HS-27A (cell line): ENCODE data around the gene RPLP2.

Experiments
- DNase-seq: peaks from one replicate; pipeline ENCODE4 v3.0.0-alpha.2; 2012; ENCODE audit warnings: low read depth, missing footprints

The RPLP2 gene

DNA sequence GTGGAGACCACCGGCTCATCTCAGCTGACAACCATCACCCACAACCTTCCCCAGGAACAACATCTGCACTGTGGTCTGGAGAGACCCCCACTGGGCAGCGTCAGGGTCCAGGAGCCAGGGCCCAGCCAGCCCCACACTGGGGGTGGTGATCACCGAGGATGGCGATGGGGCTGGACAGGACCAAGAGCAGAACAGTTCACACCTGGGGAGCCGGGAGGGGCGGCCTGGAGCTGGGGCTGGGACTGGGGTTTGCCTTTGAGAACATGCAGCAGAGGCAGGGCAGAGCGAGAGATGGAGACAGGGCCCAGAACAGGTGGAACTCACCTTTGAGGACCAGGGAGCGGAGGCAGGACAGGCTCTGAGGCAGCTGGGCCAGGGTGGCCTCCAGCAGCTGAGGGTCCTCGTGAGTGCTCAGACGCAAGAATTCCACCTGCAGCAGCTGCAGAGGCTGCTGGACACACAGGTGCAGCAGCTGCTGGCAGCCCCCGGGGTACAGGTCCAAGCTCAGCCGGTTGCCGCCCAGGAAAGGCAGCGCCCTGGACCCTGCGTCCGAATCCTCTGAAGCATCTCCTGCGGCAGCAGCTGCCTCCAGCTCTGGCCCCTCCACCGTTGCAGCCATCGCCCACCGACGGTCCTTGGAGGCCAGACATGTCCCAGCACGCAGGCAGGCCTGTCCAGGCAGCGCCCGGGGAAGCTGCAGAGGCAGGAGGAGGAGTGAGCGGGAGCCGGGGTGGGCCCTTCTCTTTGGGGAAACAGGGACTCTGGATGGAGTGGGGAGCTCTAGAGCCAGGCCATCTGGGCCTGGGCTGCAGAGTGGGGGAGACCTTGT is 5.8 kb upstream of the RPLP2 start:
- no peak for DNase-seq

DNA sequence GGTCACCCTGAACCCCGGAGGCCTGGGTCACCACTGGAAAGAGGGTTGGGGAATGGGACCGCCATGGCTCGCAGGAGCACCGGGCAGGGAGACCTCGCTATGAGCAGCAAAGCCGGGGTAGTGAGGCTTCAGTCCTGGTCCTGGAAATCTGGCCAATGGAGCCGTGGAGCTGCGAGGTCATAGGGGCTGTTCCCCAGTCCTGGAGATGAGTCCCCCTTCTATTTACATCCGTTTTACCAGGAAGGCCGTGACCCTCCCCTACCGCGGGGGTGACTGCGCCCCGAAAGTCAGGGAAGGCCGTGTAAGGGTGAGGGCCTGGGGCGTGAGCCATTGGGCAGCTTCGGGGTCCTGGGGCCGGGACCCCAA is 5.2 kb upstream of the RPLP2 start:
- no peak for DNase-seq

DNA sequence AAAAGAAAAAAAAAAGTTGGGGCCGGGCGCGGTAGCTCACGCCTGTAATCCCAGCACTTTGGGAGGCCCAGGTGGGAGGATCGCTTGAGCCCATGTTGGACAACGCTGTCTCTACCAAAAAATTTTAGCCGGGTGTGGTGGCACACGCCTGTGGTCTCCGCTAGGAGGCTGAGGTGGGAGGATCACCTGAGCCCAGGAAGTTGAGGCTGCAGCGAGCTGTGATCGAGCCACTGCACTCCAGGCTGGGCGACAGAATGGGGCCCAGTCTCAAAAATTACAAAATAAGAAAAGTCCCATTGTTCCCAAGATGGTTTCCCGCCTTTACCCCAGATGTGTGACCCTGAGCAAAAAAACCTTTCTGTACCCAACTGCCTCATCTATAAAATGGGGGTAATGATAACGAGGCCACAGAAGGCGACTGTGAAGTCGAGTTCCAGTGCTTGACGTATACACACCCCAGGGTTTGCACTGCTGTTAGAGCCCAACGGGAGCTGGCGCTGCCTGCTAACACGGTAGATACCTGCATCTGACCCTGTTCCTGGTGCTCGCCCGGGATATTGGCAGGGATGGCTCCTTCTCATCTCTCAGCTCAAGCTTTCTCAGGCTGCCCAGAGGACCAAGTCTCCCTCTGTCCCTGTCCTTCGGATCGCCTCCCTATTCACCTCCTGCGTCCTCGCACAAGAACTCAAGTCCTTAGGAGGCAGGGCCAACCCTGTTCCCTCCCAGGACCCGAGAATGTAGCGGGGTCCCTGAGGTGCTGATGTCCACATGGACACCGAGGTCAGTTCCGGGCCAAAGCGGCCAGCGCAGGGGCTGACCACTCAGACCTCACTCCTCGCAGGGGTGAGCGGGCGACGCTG is 1.1 kb upstream of the RPLP2 start:
- no peak for DNase-seq

DNA sequence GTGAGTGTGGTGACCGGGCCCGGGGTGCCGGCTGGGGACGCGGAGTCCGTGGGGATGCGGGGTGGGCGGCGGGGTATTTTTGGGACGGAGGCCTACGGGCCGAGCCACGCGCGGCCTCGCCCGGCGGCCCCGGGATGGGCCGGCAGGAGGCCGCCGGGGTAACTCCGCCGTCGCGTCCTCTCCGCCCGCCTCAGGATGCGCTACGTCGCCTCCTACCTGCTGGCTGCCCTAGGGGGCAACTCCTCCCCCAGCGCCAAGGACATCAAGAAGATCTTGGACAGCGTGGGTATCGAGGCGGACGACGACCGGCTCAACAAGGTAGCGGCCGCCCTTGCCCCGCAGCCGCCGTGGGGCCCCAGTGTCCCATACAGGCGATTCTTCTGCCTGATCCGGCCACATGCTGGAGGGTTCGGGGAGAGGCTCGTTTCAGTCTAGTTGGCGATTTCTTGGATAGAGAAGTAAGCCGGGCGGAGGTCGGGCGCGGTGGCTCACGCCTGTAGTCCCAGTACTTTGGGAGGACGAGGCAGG is 337 bp downstream of the RPLP2 start:
- no peak for DNase-seq

DNA sequence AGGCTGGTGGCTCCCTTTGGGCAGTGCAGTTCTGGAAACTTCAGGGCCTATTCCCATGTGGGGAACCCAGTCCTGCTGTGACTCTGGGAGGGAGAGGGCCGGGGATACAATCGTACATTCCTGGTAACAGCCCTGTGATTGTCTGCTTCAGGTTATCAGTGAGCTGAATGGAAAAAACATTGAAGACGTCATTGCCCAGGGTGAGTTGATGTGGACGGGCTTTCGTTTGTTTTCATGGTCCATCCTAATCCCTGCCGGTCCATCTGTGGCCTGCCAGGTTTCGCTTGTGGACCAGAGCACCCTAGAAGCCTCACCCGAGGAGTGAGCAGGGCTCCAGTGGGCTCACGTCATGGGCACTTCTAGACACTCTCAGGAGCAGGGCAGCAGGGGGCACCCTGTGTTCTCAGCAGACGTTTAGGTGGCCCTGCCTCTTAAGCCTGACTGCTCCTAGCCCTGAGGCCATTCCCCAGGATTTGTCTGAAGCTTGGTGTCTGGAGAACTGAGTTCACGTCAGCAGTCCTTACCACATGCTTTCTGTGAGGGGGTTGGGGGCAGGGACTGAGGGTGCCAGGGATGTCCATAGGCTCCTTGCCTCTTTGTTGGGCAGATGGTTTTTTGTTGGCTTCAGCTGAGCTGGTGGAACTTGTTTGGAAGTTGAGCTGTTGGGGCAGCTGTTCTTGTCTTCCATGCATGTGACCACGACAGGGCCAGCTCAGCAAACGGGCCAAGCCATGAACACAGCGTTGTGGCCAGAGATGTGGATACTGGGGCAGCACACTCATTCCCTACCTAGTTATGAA is 1.9 kb downstream of the RPLP2 start:
- DNase-seq, result no peak

DNA sequence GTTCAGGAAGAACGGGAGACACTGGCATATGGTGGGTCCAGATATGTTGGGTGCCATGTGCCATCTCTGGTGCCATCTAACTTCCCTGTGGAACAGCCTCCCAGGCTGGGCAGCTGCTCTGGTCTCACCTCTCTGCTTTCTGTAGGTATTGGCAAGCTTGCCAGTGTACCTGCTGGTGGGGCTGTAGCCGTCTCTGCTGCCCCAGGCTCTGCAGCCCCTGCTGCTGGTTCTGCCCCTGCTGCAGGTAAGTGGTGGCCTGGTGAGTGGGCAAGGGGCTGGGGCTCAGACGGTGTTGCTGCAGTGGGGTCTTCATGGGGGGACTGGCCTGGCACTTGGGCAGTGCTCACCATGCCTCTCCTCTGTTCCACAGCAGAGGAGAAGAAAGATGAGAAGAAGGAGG is 2.6 kb downstream of the RPLP2 start:
- no peak for DNase-seq

DNA sequence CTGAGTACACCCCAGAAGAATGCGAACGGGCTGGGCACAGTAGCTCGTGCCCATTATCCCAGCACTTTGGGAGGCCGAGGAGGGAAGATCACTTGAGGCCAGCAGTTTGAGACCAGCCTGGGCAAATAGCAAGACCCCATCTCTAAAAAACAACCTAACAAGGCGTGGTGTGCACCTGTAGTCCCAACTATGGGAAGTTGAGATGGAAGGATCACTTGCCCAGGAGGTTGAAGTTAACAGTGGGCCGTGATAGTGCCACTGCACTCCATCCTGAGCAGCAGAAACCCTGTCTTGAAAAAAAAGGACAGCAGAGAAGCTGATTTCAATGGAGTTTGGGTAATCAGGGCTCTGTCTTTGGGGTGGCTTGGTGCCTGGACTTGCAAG is 3.3 kb downstream of the RPLP2 start:
- DNase-seq, result no peak

DNA sequence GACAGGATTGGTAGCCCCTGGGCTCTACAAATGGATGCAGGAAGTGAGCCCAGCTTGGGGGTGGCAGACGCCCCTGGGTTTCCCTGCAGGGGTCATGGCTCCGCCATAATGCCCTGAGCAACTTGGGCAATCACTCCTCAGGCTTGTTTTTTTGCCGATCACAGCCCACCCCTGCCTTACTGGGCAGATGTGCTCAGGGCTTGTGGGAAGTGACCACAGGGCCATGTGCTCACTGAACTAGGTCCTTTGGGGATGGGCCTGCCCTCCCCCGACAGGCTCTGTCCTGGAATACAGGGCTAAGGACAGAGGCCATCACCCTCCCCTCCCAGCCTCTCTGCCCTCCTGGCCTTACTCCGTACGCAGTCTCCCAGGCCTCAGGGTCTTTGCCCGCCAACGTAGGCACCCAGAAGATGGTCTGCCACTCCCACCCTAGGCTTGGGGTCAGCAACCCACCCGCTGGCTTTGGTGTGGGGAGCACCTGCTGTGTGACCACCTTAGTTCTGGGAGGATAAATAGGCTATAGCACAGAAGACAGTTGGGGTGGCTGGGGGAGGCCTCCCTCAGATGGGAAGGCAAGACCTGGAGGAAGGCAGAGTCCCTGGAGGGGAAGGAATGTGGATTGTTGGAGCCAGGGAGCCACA is 3.8 kb downstream of the RPLP2 start:
- no peak for DNase-seq

DNA sequence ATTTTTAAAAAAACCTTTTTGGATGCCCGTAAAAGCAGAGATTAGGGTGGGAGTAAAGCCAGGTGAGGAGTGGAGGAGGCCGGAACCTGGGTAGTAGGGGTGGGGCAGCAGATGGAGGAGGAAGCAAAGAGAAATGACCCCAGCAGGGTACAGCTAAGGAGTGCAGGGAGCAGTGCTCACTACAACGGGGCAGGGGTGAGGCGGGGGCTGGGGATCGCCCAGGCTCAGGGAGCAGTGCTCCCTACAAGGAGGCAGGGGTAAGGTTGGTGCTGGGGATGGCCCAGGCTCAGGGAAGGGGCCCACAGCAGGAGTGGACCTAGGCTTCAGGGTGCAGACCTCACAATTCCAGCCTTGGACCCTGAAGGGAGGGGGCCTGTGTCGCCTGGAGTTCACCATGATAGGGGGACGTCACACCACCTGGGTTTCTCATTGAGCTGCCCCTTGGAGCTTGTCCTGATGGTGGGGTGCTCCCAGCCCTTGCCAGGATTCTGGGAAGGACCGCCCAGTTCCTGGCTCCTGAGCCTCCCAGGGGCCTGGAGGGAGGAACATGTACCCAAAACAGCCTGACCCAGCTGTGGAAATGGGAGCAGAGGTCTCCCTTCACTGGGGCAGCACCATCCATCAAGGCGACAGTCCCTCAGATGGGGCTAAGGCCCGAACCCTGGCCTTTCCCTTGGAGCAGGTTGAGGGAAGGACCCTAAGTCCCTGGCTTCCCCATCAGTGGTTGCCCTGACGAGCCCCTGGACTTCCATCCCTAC is 6.1 kb downstream of the RPLP2 start:
- DNase-seq, result no peak

DNA sequence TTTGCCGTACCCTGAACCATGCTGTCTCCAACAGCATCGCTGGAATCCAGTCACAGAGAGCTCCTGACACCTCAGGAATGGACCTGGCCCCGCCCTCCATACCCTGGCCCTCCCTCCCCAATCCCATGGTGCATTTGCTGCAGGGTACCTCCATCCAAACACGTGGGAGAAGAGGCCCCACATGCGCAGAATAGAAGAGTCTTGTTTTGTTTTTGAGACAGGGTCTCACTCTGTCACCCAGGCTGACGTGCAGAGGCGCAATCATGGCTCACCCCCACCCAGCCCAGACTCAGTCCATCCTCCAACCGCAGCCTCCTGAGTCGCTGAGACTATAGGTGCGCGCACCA is 6.6 kb downstream of the RPLP2 start:
- no peak for DNase-seq

DNA sequence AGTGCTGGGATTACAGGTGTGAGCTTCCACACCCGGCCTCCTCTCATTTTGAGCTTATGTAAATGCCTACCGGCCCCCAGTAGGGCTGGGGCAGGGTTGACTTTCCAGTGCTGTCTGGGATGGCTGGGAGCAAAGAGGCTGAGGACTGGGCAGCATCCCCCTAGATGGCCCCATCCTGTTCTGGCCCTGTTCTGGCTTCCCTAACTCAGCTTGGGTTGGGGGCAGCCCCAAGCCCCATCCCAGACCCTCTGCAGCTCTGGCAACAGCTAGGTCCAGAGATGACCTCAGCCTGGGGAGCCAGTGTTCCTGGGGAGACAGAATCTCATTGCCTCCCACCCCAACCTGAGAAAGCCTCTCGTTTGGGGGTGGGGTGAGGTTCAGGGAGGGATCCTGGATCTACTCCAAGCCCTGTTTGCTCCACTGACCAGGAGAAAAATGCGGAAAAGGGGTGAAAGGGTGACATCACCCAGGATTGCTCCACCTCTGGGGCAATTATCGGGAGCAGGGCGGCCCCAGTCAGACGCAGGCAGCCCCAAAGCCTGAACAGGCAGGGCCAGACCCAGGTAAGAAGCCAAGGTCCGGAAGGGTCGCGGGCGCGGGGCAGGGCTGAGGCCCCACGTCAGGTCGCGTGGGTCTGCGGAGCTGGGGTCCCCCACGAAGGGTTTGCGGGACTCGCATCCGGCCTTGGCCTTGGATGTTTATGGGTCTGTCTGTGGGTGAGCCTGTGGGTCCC is 8.8 kb downstream of the RPLP2 start, which contains the start of gene PNPLA2:
TSS of gene PNPLA2 (plus strand) at position 519 of the 733 bp plus-strand sequence. CDS start 805 bp downstream, outside the sequence.
- DNase-seq, result no peak

DNA sequence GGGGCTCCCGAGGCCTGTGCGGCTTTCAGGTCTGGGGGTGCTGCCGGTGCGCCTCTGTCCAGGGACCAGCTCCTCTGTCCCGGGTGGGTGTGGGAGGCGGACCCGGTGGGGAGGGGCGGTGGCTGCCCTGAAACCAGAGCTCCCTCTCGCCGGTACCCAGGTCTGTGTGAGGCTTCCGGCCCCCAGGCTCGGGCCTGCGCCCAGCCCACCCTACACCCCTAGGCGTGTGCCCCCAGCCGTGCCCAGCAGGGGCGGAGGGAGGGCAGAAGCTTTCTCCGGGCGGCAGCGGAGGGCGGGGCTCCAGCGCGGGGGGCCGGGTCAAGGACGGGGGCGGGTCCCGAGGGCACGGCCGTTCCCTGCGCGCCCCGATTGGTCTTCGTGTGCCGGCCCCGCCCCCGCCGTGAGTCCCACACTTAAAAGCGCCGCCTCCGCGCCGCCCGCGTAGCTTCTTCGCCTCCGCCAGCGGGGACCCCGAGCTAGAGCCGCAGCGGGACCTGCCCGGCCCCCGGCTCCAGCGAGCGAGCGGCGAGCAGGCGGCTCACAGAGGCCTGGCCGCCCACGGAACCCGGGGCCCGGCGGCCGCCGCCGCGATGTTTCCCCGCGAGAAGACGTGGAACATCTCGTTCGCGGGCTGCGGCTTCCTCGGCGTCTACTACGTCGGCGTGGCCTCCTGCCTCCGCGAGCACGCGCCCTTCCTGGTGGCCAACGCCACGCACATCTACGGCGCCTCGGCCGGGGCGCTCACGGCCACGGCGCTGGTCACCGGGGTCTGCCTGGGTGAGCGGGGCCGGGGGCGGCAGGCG is 9.6 kb downstream of the RPLP2 start:
- no peak for DNase-seq

DNA sequence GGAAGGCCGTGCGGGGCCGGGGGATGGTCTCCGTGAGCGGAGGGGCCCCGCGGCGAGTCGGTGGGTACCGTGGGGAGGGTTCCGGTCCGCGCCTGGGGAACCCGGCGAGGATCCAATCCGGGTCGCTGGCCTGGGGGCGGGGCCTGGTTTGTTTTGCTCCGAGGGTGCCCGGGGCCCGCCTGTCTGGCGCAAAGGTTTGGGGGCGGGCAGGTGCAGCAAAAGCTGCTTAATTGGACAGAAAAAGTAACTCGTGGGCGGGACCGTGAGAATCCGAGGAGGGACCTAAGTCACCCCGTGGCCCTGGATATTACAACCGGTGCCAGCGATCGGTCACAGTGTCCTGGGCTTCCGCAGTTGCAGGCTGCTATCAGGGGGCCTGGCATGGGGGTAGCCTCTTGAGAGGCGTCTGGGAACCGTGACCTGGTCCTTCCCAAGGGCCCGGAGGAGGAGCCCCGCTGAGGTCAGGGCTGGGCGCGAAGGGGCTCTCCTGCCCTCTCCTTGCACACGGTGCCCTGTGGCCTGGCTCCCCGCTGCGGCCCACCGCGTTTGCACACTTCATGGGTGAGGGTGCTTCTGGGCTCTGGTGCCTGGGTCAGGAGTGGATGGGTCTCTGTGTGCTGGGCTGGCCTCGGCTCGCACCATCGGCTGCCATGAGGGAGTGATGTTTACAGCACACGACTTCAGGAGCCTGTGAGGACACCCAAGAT is 10.3 kb downstream of the RPLP2 start:
- DNase-seq, result no peak

DNA sequence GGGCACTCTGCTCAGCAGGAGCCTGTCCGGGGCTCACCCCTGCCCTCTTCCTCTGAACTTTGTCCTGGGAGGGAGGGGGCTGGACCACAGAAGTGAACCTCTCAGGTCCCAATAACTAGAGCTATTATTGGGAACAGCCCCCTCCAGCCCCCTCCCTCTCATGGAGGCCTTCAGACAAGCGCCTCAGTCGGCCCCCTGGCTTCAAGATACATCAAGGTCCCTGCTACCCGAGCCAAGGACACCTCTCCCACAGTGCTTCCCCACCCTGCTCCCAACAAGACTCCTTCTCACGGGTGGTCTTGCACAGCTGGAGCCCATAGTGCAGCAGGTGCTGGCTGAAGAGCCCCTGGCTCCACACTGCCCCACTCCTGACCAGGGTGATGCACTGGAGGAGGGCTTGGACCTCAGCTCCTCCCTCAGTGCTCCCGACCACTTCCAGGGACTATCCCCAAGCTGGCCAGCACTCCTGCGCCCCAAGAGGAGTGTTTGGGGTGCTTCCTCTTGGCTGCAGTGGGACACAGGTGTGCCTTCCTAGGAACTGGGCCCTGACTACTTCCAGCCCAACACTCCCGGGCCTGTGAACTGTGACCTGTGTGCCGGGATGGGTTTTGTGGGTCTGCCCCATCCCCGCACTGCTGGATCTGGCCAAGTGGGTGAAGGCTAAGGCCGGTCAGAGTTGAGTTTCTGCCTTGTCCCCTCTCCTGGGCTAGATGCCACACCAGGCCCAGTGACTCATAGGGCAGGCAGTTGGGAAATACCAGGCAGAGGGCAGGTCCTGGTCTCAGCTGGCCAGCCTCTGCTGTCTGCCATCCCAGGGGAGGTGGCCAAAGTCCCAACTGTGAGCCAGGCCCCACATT is 11.1 kb downstream of the RPLP2 start:
- no peak for DNase-seq

DNA sequence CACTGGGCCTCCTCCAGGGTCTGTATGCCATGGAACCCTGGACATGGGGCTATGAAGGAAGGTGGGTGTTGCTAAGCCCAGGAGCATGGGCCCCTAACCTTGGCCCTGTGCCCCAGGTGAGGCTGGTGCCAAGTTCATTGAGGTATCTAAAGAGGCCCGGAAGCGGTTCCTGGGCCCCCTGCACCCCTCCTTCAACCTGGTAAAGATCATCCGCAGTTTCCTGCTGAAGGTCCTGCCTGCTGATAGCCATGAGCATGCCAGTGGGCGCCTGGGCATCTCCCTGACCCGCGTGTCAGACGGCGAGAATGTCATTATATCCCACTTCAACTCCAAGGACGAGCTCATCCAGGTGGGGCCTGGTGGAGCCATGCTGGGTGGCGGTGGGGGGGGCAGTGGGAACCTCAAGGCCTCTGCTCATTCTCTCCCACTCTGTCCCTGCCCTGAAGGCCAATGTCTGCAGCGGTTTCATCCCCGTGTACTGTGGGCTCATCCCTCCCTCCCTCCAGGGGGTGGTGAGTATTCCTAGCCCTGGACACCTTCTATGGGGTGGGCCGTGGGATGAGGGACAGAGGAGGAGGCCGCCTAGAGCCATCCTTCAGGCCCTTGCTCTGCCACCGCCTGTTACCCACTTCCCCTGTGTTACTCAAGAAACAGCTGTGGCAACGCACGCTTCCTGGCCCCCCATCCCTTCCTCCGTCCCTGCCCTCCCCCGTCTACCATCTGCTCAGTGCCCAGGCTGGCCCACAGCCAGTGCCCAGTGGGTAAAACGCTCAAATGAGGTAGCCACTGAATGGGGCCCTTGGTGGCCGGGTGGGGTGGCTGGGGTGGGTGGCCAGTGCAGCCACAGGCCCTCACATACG is 12.0 kb downstream of the RPLP2 start:
- no peak for DNase-seq

DNA sequence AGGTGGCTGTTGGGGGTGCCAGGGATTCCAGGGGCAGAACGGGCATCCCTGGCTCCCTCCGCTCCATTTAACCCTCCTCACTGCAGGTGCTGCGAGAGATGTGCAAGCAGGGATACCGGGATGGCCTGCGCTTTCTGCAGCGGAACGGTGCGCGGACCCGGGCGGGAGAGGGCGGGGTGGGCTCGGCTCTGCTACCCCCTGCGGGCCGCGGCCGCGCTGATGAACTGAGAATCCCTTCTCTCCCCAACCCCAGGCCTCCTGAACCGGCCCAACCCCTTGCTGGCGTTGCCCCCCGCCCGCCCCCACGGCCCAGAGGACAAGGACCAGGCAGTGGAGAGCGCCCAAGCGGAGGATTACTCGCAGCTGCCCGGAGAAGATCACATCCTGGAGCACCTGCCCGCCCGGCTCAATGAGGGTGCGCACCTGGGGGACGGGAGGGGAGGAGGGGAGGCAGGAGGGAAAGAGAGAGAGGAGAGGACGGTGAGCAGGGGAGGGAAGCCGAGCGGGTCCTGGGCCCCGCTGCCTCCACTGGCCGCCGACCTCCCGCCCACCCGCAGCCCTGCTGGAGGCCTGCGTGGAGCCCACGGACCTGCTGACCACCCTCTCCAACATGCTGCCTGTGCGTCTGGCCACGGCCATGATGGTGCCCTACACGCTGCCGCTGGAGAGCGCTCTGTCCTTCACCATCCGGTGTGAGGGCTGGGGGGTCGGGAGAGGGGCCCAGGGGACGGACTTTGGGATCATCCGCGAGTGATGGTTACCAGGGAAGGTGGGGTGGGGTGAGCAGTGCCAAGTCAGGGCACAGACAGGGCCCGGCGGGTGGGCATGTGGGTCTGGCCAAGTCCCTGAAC is 13.9 kb downstream of the RPLP2 start:
- DNase-seq, result no peak
